PC-3 (cell line): ENCODE measurements around the gene PTPN23.

Experiments
- EZH2phosphoT487 ChIP-seq: fragments of 300-600 bp; sonication (generic); IDR thresholded peaks from 2 replicates; pipeline ENCODE4 v1.6.1; 2018; ENCODE audit warnings: mild to moderate bottlenecking, antibody characterized with exemption, low read length, borderline replicate concordance
- TF ChIP-seq, protein P1 (sequence below): fragments of 300-600 bp; sonication (generic); conservative IDR thresholded peaks from 2 replicates; pipeline ENCODE4 v1.5.1; 2017; ENCODE audit warnings: antibody characterized with exemption, low read depth, mild to moderate bottlenecking, low read length

DNA sequence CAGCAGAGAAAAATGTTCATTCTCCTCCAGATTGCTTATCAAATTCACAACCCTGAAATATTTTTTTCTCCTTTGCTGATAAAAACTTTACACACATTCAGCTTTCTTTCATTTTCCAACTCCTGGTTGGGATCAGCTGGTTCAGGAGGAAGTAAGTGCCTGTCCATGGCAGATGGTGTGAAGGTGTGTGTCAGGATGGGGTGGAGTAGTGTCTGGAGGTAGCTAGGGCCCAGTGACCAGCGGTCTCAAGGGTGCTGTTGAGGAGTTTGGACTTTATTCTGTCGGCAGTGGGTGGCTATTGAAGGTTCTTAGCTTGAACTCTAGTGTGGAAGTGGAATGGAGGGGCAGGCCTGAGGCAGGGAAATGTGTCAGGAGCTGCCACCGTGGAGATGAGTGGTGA, 46.9 kb upstream of the PTPN23 start:
- TF ChIP-seq, protein P1, sequence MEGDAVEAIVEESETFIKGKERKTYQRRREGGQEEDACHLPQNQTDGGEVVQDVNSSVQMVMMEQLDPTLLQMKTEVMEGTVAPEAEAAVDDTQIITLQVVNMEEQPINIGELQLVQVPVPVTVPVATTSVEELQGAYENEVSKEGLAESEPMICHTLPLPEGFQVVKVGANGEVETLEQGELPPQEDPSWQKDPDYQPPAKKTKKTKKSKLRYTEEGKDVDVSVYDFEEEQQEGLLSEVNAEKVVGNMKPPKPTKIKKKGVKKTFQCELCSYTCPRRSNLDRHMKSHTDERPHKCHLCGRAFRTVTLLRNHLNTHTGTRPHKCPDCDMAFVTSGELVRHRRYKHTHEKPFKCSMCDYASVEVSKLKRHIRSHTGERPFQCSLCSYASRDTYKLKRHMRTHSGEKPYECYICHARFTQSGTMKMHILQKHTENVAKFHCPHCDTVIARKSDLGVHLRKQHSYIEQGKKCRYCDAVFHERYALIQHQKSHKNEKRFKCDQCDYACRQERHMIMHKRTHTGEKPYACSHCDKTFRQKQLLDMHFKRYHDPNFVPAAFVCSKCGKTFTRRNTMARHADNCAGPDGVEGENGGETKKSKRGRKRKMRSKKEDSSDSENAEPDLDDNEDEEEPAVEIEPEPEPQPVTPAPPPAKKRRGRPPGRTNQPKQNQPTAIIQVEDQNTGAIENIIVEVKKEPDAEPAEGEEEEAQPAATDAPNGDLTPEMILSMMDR = no peak
- no peak for TF ChIP-seq EZH2phosphoT487
